Activated B cell treated with CpG ODN at 0.5 μM for 24 hours (primary cell): ENCODE measurements around the gene RELT. TPM values are rescaled to one million over a fixed set of nuclear protein-coding genes. Genes with fewer than 3 reads are reported as not detected.
A peak's percentile ranks its signal among the peaks of the same experiment; 100 is the strongest.

Source experiments
- ATAC-seq: fragments of 200-7000 bp; cut with Tn5 transposase; one replicate; pipeline ENCODE4 v1.10.0; 2021; ENCODE audit warnings: low read depth, mild to moderate bottlenecking, moderate library complexity
- CTCF ChIA-PET: fragments of 350-600 bp; sonication (Branson Sonifier 250); formaldehyde crosslinking; loops from one replicate; lab custom pipeline; 2021; ENCODE audit warnings: antibody characterized with exemption; lab: Charles Lee
- POLR2A ChIA-PET: fragments of 350-600 bp; sonication (Branson Sonifier 250); formaldehyde crosslinking; loops from one replicate; lab custom pipeline; 2021; ENCODE audit warnings: antibody characterized with exemption; lab: Charles Lee
- DNase-seq: peaks from one replicate; pipeline ENCODE4 v3.0.0; 2022
- H3K27ac Mint-ChIP-seq: one replicate; pipeline ENCODE4 v1.8.0; 2020; ENCODE audit warnings: mixed read lengths
- H3K27me3 Mint-ChIP-seq: one replicate; pipeline ENCODE4 v1.8.0; 2021; ENCODE audit warnings: mixed read lengths
- H3K36me3 Mint-ChIP-seq: one replicate; pipeline ENCODE4 v1.8.0; 2021; ENCODE audit warnings: low read depth, mixed read lengths
- H3K4me1 Mint-ChIP-seq: one replicate; pipeline ENCODE4 v1.8.0; 2021; ENCODE audit warnings: mixed read lengths
- H3K4me3 Mint-ChIP-seq: one replicate; pipeline ENCODE4 v1.8.0; 2020; ENCODE audit warnings: mild to moderate bottlenecking, mixed read lengths
- H3K9me3 Mint-ChIP-seq: one replicate; pipeline ENCODE4 v1.8.0; 2020; ENCODE audit warnings: mixed read lengths
- CTCF ChIP-seq: fragments of 200-600 bp; IDR thresholded peaks from one replicate; pipeline ENCODE4 v1.8.0; 2022; ENCODE audit warnings: antibody characterized with exemption, mild to moderate bottlenecking
- intact Hi-C: fragments of 100-400 bp; cut with micrococcal nuclease; formaldehyde crosslinking; loops from one replicate; pipeline ENCODE4 v1.15.1; 2024
- total RNA-seq: library from RNA; stranded (reverse); gene quantifications from 2 replicates; pipeline ENCODE4 v1.2.3, GENCODE V29; 2022

Gene RELT
- total RNA-seq, 1 donor from 2014 or later, result 90.1 TPM

- H3K4me1 Mint-ChIP-seq, result peaks cover 70% of the 10 kb centered on the region
- H3K9me3 Mint-ChIP-seq, result no peaks in the 10 kb centered on the region
- DNase-seq (no peak), ATAC-seq (no peak)
- no peak overlapping the region for H3K4me3 Mint-ChIP-seq
- ChIA-PET CTCF (interaction anchor here (0.5 to 5.1 kb wide), 4 partner anchors 8 to 940 kb away, joined by 3 to 31 read pairs (median 3); no protein-coding TSS in a partner anchor), POLR2A (interaction anchor here (1.3 to 7.5 kb wide), 3 partner anchors 11 to 23 kb away, joined by 3 to 91 read pairs (median 7); partner anchors contain the start of gene RELT)
- no peaks in the 10 kb centered on the region for H3K27me3 Mint-ChIP-seq
- peaks cover 50% of the 10 kb centered on the region for H3K36me3 Mint-ChIP-seq
- intact Hi-C loops, result loop anchor here (5.0 to 10.0 kb wide), 5 partner anchors 102 to 1164 kb away; partner anchors contain the start of gene INPPL1
- H3K27ac Mint-ChIP-seq, result peak overlapping the region; percentile 66
- no peak for TF ChIP-seq CTCF
These were observed 12.9 kb downstream of the RELT start for GRCh38 chr11:73389134-73389525.

GRCh38 chr11:73389916-73390315, 13.7 kb downstream of the RELT start:
- ChIA-PET POLR2A (interaction anchor here (1.1 to 7.5 kb wide), 4 partner anchors 10 to 24 kb away, joined by 3 to 91 read pairs (median 5); partner anchors contain the start of gene RELT), CTCF (interaction anchor here (0.5 to 5.1 kb wide), 4 partner anchors 17 to 941 kb away, joined by 3 to 31 read pairs (median 4); no protein-coding TSS in a partner anchor)
- no peak for TF ChIP-seq CTCF
- Mint-ChIP-seq H3K9me3 (no peaks in the 10 kb centered on the region), H3K4me1 (peaks cover 62% of the 10 kb centered on the region), H3K27me3 (no peaks in the 10 kb centered on the region), H3K4me3 (no peak overlapping the region), H3K36me3 (peaks cover 56% of the 10 kb centered on the region), H3K27ac (peak overlapping the region; percentile 66)
- no peak for DNase-seq
- no peak for ATAC-seq
- intact Hi-C loops, result loop anchor here (5.0 to 10.0 kb wide), 5 partner anchors 103 to 1165 kb away; partner anchors contain the start of gene INPPL1

GRCh38 chr11:73390601-73391565, 14.7 kb downstream of the RELT start:
- POLR2A ChIA-PET, result interaction anchor here (1.1 to 3.3 kb wide), 3 partner anchors 9 to 39 kb away, joined by 3 to 22 read pairs (median 3); no protein-coding TSS in a partner anchor
- H3K27me3 Mint-ChIP-seq, result no peaks in the 10 kb centered on the region
- TF ChIP-seq CTCF, result no peak
- H3K36me3 Mint-ChIP-seq, result peaks cover 63% of the 10 kb centered on the region
- H3K9me3 Mint-ChIP-seq, result no peaks in the 10 kb centered on the region
- ATAC-seq (no peak), DNase-seq (no peak)
- peaks cover 53% of the 10 kb centered on the region for H3K4me1 Mint-ChIP-seq
- H3K4me3 Mint-ChIP-seq, result no peak overlapping the region
- peak overlapping the region; percentile 30 for H3K27ac Mint-ChIP-seq
- CTCF ChIA-PET, result interaction anchor here (1.2 to 5.1 kb wide), 4 partner anchors 18 to 40 kb away, joined by 3 to 148 read pairs (median 18); no protein-coding TSS in a partner anchor
- intact Hi-C loops, result no loop called here

- CTCF ChIA-PET, result interaction anchor here (4.2 kb wide), 1 partner anchor 41 kb away, joined by 148 read pairs; no protein-coding TSS in a partner anchor
- DNase-seq, result no peak
- H3K4me1 Mint-ChIP-seq, result peaks cover 45% of the 10 kb centered on the region
These were observed 15.5 kb downstream of the RELT start for GRCh38 chr11:73391665-73392064.

More at GRCh38 chr11:73391665-73392064, 15.5 kb downstream of the RELT start:
- peak overlapping the region; percentile 24 for H3K27ac Mint-ChIP-seq
- H3K27me3 Mint-ChIP-seq, result no peaks in the 10 kb centered on the region
- H3K36me3 Mint-ChIP-seq, result peaks cover 70% of the 10 kb centered on the region
- TF ChIP-seq CTCF, result no peak
- no peaks in the 10 kb centered on the region for H3K9me3 Mint-ChIP-seq
- POLR2A ChIA-PET, result interaction anchor here (3.3 kb wide), 1 partner anchor 40 kb away, joined by 22 read pairs; no protein-coding TSS in a partner anchor
- no peak overlapping the region for H3K4me3 Mint-ChIP-seq
- intact Hi-C loops, result no loop called here
- no peak for ATAC-seq
